ENCODE data around the gene TCERG1.

GRCh38 chr5:146560205-146560812 lies 113.2 kb downstream of the TCERG1 start:
- no peak for TF ChIP-seq EZH2 (IDR thresholded peaks at IDR 0.05; ENCODE audit: low read depth)
- no peak for TF ChIP-seq CTCF (conservative IDR thresholded peaks at IDR 0.05)
